Measurements from ENCODE around the gene GNAT1. TPM values are rescaled to one million over a fixed set of nuclear protein-coding genes. Genes with fewer than 3 reads are reported as not detected.

The GNAT1 gene
- total RNA-seq, 2 donors from 2014 or later = not detected

DNA sequence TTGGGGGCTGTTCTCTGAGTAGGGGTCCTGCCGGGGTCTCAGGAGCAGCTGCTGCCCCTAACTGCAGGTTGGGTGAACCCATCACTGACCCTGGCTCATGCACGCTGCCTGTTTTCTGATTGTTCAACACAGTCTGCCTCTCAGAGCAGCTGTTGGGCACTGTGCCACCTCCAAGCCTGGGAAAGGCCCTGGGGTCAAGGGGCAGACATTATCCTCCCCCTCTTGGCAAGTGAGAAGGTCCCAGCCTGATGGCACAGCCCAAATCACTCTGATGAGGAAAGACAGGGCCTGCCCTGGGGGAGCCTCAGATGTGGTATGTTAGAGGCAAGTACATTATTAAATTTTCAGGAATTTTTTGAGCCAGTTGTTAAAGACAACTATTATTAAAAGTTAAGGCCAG lies 14.1 kb upstream of the GNAT1 start:
- H3K27ac ChIP-seq = no peak overlapping the region
- no peaks in the 10 kb centered on the region for H3K9me3 ChIP-seq
- no peaks in the 10 kb centered on the region for H3K27me3 ChIP-seq
- TF ChIP-seq, protein P1, sequence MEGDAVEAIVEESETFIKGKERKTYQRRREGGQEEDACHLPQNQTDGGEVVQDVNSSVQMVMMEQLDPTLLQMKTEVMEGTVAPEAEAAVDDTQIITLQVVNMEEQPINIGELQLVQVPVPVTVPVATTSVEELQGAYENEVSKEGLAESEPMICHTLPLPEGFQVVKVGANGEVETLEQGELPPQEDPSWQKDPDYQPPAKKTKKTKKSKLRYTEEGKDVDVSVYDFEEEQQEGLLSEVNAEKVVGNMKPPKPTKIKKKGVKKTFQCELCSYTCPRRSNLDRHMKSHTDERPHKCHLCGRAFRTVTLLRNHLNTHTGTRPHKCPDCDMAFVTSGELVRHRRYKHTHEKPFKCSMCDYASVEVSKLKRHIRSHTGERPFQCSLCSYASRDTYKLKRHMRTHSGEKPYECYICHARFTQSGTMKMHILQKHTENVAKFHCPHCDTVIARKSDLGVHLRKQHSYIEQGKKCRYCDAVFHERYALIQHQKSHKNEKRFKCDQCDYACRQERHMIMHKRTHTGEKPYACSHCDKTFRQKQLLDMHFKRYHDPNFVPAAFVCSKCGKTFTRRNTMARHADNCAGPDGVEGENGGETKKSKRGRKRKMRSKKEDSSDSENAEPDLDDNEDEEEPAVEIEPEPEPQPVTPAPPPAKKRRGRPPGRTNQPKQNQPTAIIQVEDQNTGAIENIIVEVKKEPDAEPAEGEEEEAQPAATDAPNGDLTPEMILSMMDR (IDR thresholded peaks at IDR 0.05) = no peak
- peaks cover 0 to 7% of the 10 kb centered on the region in 2 donors for H3K4me1 ChIP-seq
- no peaks in the 10 kb centered on the region for H3K36me3 ChIP-seq
- no peak overlapping the region for H3K4me3 ChIP-seq
- no peak for DNase-seq (ENCODE audit: low spot score)

DNA sequence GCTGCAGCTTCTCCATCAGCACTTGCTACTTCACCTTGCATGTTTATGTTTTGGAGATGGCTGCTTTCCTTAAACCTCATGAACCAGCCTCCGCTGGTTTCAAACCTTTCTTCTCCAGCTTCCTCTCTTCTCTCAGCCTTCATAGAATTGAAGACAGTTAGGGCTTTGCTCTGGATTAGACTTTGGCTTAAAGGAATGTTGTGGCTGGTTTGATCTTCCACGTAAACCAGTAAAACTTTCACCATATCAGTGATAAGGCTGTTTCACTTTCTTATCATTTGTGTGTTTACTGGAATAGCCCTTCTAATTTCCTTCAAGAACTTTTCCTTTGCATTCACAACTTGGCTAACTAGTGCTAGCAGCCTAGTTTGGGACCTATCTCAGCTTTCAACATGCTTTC lies 11.7 kb upstream of the GNAT1 start:
- TF ChIP-seq, protein P1 (IDR thresholded peaks at IDR 0.05) = no peak
- H3K4me3 ChIP-seq = no peak overlapping the region
- no peak for DNase-seq (ENCODE audit: low spot score)
- no peaks in the 10 kb centered on the region for H3K9me3 ChIP-seq
- no peaks in the 10 kb centered on the region for H3K27me3 ChIP-seq
- no peaks in the 10 kb centered on the region for H3K4me1 ChIP-seq
- H3K36me3 ChIP-seq = no peaks in the 10 kb centered on the region
- H3K27ac ChIP-seq = no peak overlapping the region

DNA sequence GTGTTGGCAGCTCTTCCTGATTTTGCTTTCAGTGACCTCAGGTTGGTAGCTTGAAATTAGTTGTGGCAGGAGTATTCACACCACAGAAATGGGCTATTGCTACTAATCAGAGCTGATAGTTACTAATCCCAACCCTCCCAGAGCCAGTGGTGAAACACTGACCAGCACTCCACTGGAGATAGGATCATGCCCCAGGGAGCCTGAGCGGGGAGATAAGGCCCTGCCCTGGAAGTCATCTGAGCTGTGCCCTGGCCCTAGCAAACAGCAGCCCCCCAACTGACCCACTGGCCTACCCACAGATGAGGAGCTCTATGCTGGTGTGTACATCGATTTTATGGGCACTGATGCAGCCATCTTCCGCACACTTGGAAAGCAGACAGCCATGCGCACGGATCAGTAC lies 9.4 kb upstream of the GNAT1 start:
- H3K9me3 ChIP-seq = no peaks in the 10 kb centered on the region
- no peaks in the 10 kb centered on the region for H3K4me1 ChIP-seq
- H3K36me3 ChIP-seq = no peaks in the 10 kb centered on the region
- TF ChIP-seq, protein P1 (IDR thresholded peaks at IDR 0.05) = no peak
- H3K27ac ChIP-seq = no peak overlapping the region
- no peak overlapping the region for H3K4me3 ChIP-seq
- no peak for DNase-seq (ENCODE audit: low spot score)
- H3K27me3 ChIP-seq = no peaks in the 10 kb centered on the region

DNA sequence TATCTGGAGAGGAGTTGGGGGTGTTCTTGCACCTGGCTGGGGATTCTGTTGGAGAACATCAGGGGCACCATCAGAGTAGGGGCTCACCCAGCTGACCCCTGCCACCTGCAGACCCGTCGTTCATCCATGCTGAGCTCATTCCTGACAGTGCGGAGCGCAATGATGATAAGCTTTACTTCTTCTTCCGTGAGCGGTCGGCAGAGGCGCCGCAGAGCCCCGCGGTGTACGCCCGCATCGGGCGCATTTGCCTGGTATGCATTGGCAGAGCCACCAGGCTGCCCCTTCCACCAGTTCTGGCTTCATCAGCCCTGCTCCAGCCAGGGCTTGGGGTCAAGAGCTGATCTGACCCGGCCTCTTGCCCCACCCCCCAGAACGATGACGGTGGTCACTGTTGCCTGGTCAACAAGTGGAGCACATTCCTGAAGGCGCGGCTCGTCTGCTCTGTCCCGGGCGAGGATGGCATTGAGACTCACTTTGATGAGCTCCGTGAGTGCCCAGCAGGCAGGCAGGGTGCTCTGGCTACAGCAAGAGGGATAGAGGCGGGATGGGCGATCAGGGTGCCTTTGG lies 8.8 kb upstream of the GNAT1 start:
- H3K27me3 ChIP-seq = no peaks in the 10 kb centered on the region
- H3K36me3 ChIP-seq = no peaks in the 10 kb centered on the region
- no peak for DNase-seq (ENCODE audit: low spot score)
- TF ChIP-seq, protein P1 (IDR thresholded peaks at IDR 0.05) = no peak
- H3K9me3 ChIP-seq = no peaks in the 10 kb centered on the region
- H3K27ac ChIP-seq = no peak overlapping the region
- H3K4me3 ChIP-seq = no peak overlapping the region
- H3K4me1 ChIP-seq = no peaks in the 10 kb centered on the region

DNA sequence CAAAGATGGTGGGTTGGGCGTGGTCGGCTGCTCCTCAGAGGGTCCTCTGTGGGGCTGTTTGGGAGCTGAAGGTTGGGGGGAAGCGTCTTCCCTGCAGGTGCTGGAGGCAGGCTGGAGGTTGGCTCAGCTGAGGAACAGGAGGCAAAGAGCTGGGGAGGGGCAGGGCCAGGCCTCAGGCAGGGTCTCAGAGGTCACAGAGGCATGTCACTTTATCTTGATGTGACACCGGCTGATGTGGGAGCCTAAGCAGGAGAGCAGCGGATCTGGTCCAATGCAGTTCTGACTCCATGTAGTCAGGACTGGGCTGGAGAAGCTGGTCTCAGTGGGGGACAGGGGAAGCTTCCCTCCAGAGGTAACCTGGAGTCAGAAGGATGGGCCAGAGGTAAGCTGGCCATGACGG lies 7.7 kb upstream of the GNAT1 start:
- Histone ChIP-seq H3K4me3 (no peak overlapping the region), H3K4me1 (no peaks in the 10 kb centered on the region), H3K9me3 (no peaks in the 10 kb centered on the region), H3K27me3 (no peaks in the 10 kb centered on the region), H3K27ac (no peak overlapping the region), H3K36me3 (no peaks in the 10 kb centered on the region)
- TF ChIP-seq, protein P1 (IDR thresholded peaks at IDR 0.05) = no peak
- no peak for DNase-seq (ENCODE audit: low spot score)
